Neural cell (in vitro differentiated cells): ENCODE results near the gene DUSP14.

Experiments used
- EP300 ChIP-seq: fragments of 450-650 bp; conservative IDR thresholded peaks from 2 replicates; pipeline ENCODE4 v1.6.1; 2014; ENCODE audit warnings: antibody characterized with exemption, mild to moderate bottlenecking, moderate library complexity; ENCODE audit not compliant: poor library complexity, severe bottlenecking
- EZH2 ChIP-seq: fragments of 200-600, 300-800 bp; shearing (Covaris generic), sonication (generic); IDR thresholded peaks from 2 replicates; pipeline ENCODE4 v1.6.1; 2014; ENCODE audit warnings: antibody characterized with exemption, low read length, borderline replicate concordance, mild to moderate bottlenecking; ENCODE audit not compliant: insufficient read depth, poor library complexity, severe bottlenecking
- MXI1 ChIP-seq: fragments of 450-650 bp; conservative IDR thresholded peaks from 2 replicates; pipeline ENCODE4 v1.6.1; 2014; ENCODE audit warnings: antibody characterized with exemption, mild to moderate bottlenecking; ENCODE audit not compliant: poor library complexity, severe bottlenecking
- POLR2AphosphoS5 ChIP-seq: IDR thresholded peaks from 2 replicates; pipeline ENCODE4 v1.6.1; 2012
- RAD21 ChIP-seq: fragments of 450-650 bp; conservative IDR thresholded peaks from 2 replicates; pipeline ENCODE4 v1.6.1; 2014; ENCODE audit warnings: antibody characterized with exemption, mild to moderate bottlenecking, moderate library complexity
- SMC3 ChIP-seq: fragments of 450-650 bp; conservative IDR thresholded peaks from 2 replicates; pipeline ENCODE4 v1.6.1; 2014; ENCODE audit warnings: antibody characterized with exemption, mild to moderate bottlenecking, moderate library complexity; ENCODE audit not compliant: poor library complexity
- TAF1 ChIP-seq: IDR thresholded peaks from 2 replicates; pipeline ENCODE4 v1.6.1; 2012; ENCODE audit warnings: low read depth
- TF ChIP-seq, protein P1 (sequence below): fragments of 450-650 bp; IDR thresholded peaks from 2 replicates; pipeline ENCODE4 v1.5.1; 2014; ENCODE audit warnings: antibody characterized with exemption, mild to moderate bottlenecking, moderate library complexity; ENCODE audit not compliant: poor library complexity, severe bottlenecking
- TF ChIP-seq, protein P2 (sequence below): IDR thresholded peaks from 2 replicates; pipeline ENCODE4 v1.6.1; 2012; ENCODE audit warnings: borderline replicate concordance

DNA sequence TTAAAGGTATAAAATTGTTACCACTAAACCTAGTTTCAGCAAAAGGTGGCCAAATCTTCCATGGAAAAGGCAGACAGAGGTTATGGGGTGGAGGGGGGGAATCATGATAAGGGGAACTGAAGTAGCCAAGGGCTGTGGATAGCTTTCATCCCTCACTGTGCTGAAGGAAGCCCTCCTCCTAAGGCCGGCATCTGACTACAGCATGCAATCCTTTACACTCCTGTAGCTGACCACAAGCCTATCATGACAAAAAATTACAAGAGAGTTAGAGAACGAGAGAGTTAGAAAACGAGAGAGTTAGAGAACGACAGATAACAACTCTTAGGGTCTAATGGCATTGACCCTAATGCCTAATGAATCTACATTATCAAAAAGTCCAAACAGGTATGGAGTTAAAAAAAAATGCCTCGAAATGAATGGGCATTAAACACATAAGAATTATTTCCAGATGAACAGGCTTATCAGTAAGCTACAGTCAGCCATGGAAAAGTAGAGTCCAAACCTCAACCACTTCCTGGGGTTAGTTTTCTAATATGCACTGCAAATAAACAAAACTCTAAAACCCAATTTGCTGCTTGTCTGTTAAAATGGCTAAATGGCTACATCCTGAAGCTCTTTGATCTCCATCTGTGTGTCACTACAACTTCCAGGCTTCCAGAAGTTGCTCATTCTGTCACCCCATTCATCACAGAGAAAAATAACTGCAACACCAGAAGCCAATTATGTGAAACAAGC is 29.7 kb downstream of the DUSP14 start:
- TF ChIP-seq, protein P1, sequence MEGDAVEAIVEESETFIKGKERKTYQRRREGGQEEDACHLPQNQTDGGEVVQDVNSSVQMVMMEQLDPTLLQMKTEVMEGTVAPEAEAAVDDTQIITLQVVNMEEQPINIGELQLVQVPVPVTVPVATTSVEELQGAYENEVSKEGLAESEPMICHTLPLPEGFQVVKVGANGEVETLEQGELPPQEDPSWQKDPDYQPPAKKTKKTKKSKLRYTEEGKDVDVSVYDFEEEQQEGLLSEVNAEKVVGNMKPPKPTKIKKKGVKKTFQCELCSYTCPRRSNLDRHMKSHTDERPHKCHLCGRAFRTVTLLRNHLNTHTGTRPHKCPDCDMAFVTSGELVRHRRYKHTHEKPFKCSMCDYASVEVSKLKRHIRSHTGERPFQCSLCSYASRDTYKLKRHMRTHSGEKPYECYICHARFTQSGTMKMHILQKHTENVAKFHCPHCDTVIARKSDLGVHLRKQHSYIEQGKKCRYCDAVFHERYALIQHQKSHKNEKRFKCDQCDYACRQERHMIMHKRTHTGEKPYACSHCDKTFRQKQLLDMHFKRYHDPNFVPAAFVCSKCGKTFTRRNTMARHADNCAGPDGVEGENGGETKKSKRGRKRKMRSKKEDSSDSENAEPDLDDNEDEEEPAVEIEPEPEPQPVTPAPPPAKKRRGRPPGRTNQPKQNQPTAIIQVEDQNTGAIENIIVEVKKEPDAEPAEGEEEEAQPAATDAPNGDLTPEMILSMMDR: no peak
- TF ChIP-seq EP300 (no peak), EZH2 (no peak), POLR2AphosphoS5 (no peak), SMC3 (no peak), TAF1 (no peak), RAD21 (no peak), MXI1 (no peak)
- TF ChIP-seq, protein P2, sequence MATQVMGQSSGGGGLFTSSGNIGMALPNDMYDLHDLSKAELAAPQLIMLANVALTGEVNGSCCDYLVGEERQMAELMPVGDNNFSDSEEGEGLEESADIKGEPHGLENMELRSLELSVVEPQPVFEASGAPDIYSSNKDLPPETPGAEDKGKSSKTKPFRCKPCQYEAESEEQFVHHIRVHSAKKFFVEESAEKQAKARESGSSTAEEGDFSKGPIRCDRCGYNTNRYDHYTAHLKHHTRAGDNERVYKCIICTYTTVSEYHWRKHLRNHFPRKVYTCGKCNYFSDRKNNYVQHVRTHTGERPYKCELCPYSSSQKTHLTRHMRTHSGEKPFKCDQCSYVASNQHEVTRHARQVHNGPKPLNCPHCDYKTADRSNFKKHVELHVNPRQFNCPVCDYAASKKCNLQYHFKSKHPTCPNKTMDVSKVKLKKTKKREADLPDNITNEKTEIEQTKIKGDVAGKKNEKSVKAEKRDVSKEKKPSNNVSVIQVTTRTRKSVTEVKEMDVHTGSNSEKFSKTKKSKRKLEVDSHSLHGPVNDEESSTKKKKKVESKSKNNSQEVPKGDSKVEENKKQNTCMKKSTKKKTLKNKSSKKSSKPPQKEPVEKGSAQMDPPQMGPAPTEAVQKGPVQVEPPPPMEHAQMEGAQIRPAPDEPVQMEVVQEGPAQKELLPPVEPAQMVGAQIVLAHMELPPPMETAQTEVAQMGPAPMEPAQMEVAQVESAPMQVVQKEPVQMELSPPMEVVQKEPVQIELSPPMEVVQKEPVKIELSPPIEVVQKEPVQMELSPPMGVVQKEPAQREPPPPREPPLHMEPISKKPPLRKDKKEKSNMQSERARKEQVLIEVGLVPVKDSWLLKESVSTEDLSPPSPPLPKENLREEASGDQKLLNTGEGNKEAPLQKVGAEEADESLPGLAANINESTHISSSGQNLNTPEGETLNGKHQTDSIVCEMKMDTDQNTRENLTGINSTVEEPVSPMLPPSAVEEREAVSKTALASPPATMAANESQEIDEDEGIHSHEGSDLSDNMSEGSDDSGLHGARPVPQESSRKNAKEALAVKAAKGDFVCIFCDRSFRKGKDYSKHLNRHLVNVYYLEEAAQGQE: no peak
